Aorta (tissue), 5 donors: ENCODE results near the gene ZP1. TPM values are rescaled to one million over a fixed set of nuclear protein-coding genes. Genes with fewer than 3 reads are reported as not detected.

Source experiments
- ATAC-seq: fragments of 200-7000 bp; cut with Tn5 transposase; one replicate; pipeline ENCODE4 v1.9.1; 2022; ENCODE audit warnings: moderate library complexity; ENCODE audit not compliant: low FRiP score
- DNase-seq, 2 donors: peaks; one replicate each; pipeline ENCODE4 v3.0.0-alpha.2; 2020
- H3K27ac ChIP-seq, 2 donors: one replicate each; pipeline ENCODE4 v1.5.1; 2013; ENCODE audit warnings: low read length in 2 of 2, mild to moderate bottlenecking in 2 of 2, moderate library complexity in 2 of 2, control low read depth in 1 of 2, inconsistent platforms in 1 of 2, low read depth in 1 of 2
- H3K27me3 ChIP-seq, 2 donors: one replicate each; pipeline ENCODE4 v1.6.1; 2013; ENCODE audit warnings: control low read depth in 1 of 2, low read length in 1 of 2, mild to moderate bottlenecking in 1 of 2, moderate library complexity in 1 of 2; ENCODE audit not compliant: insufficient read depth in 2 of 2, control insufficient read depth in 1 of 2
- H3K36me3 ChIP-seq, 2 donors: one replicate each; pipeline ENCODE4 v1.6.1; 2013; ENCODE audit warnings: control low read depth in 1 of 2, low read length in 1 of 2, mild to moderate bottlenecking in 1 of 2; ENCODE audit not compliant: insufficient read depth in 2 of 2, control insufficient read depth in 1 of 2
- H3K4me1 ChIP-seq, 2 donors: one replicate each; pipeline ENCODE4 v1.6.1; 2013; ENCODE audit warnings: low read length in 2 of 2, control low read depth in 1 of 2, mild to moderate bottlenecking in 1 of 2, moderate library complexity in 1 of 2; ENCODE audit not compliant: insufficient read depth in 2 of 2, control insufficient read depth in 1 of 2
- H3K4me3 ChIP-seq, 2 donors: one replicate each; pipeline ENCODE4 v1.5.1; 2013; ENCODE audit warnings: low read length in 2 of 2, control low read depth in 1 of 2, mild to moderate bottlenecking in 1 of 2
- H3K9me3 ChIP-seq: one replicate; pipeline ENCODE4 v1.6.1; 2013; ENCODE audit warnings: mild to moderate bottlenecking, low read length; ENCODE audit not compliant: control insufficient read depth
- WGBS, 2 donors: extraction: QIAGEN DNeasy Blood & Tissue Kit; methylation state at CpG; one replicate each; pipeline ENCODE4 v1.1.7; 2013; 5-methylcytosine and 5-hydroxymethylcytosine counted together
- intact Hi-C, 2 donors: fragments of 100-400 bp; cut with DNase I; formaldehyde crosslinking; loops; one replicate each; pipeline versions ENCODE4 v1.14.2 to v1.15.0; 2022
- polyA plus RNA-seq, 2 donors: library from polyadenylated mRNA; stranded (reverse); fragments of 200-250 nt; gene quantifications; one replicate each; pipeline ENCODE4 v1.2.3, GENCODE V29; 2013
- total RNA-seq, 2 donors: library from RNA; stranded (reverse); fragmentation: NEBNext Ultra II Directional; extraction: Animal tissue kit (Norgen Biotek cat#: 25700); gene quantifications; one replicate each; pipeline ENCODE4 v1.2.1, GENCODE V29; 2021
- donor health status: healthy with polysubstance abuse.
- donor health status: Bipolar disorder and iron deficiency.
- donor health status: DM: no; HTN: no; CAD: no.
- donor health status: DM: no; HTN: no; CAD: no.
- donor health status: DM: yes; HTN: yes; CAD: no.

The ZP1 gene
- total and polyA plus RNA-seq, 4 donors: not detected

GRCh38 chr11:60895687-60896086 is 28.3 kb downstream of the ZP1 start:
- Histone ChIP-seq H3K4me3 (no peak overlapping the region), H3K27ac (no peak overlapping the region), H3K4me1 (no peaks in the 10 kb centered on the region), H3K27me3 (no peaks in the 10 kb centered on the region), H3K36me3 (peaks cover 6 to 18% of the 10 kb centered on the region in 2 donors), H3K9me3 (no peaks in the 10 kb centered on the region)
- DNase-seq (no peak), ATAC-seq (no peak)
- WGBS, 2 donors: 85 to 86% methylated on average over 5 of the region's 5 CpGs
- intact Hi-C loops: loop anchor here in 1 of 2 donors (5.0 kb wide), 1 partner anchor 118 kb away; no protein-coding TSS in a partner anchor

GRCh38 chr11:60897496-60897895 is 30.2 kb downstream of the ZP1 start:
- peaks cover 6 to 18% of the 10 kb centered on the region in 2 donors for H3K36me3 ChIP-seq
- WGBS, 2 donors: 89 to 96% methylated on average over 4 of the region's 4 CpGs

GRCh38 chr11:60899046-60899936 is 31.9 kb downstream of the ZP1 start:
- H3K4me3 ChIP-seq: no peak overlapping the region
- H3K27me3 ChIP-seq: no peaks in the 10 kb centered on the region
- H3K36me3 ChIP-seq: peaks cover 6 to 20% of the 10 kb centered on the region in 2 donors
- ATAC-seq (peak; percentile 82), DNase-seq (no peak)
- 58 to 61% methylated on average over 12 of the region's 12 CpGs for WGBS, 2 donors
- H3K9me3 ChIP-seq: no peaks in the 10 kb centered on the region
- no peak overlapping the region for H3K27ac ChIP-seq
- no peaks in the 10 kb centered on the region for H3K4me1 ChIP-seq
- intact Hi-C loops: loop anchor here (1.0 to 5.0 kb wide), 2 partner anchors 68 to 122 kb away; no protein-coding TSS in a partner anchor

More at GRCh38 chr11:60897496-60897895, 30.2 kb downstream of the ZP1 start:
- H3K4me1 ChIP-seq: no peaks in the 10 kb centered on the region
- DNase-seq: no peak
- ATAC-seq: no peak
- intact Hi-C loops: loop anchor here in 1 of 2 donors (5.0 kb wide), 1 partner anchor 120 kb away; no protein-coding TSS in a partner anchor
- no peaks in the 10 kb centered on the region for H3K9me3 ChIP-seq
- no peak overlapping the region for H3K27ac ChIP-seq
- no peak overlapping the region for H3K4me3 ChIP-seq
- H3K27me3 ChIP-seq: no peaks in the 10 kb centered on the region

- DNase-seq (no peak), ATAC-seq (no peak)
- no peaks in the 10 kb centered on the region for H3K4me1 ChIP-seq
- no peaks in the 10 kb centered on the region for H3K27me3 ChIP-seq
- H3K4me3 ChIP-seq: no peak overlapping the region
- peaks cover 6 to 20% of the 10 kb centered on the region in 2 donors for H3K36me3 ChIP-seq
- H3K27ac ChIP-seq: no peak overlapping the region
- 70 to 77% methylated on average over 4 of the region's 4 CpGs for WGBS, 2 donors
- intact Hi-C loops: loop anchor here (1.0 to 5.0 kb wide), 2 partner anchors 69 to 123 kb away; no protein-coding TSS in a partner anchor
- H3K9me3 ChIP-seq: no peaks in the 10 kb centered on the region
These were observed 32.6 kb downstream of the ZP1 start for GRCh38 chr11:60899977-60900376.

- Histone ChIP-seq H3K4me3 (no peak overlapping the region), H3K9me3 (no peaks in the 10 kb centered on the region), H3K27ac (no peak overlapping the region), H3K27me3 (no peaks in the 10 kb centered on the region), H3K4me1 (no peaks in the 10 kb centered on the region), H3K36me3 (peaks cover 6 to 20% of the 10 kb centered on the region in 2 donors)
- intact Hi-C loops: loop anchor here in 1 of 2 donors (5.0 kb wide), 1 partner anchor 124 kb away; no protein-coding TSS in a partner anchor
- WGBS, 2 donors: 67 to 71% methylated on average over 13 of the region's 13 CpGs
- ATAC-seq (no peak), DNase-seq (no peak)
These were observed 33.5 kb downstream of the ZP1 start for GRCh38 chr11:60900673-60901404.

- ATAC-seq: no peak
- WGBS, 2 donors: 84 to 86% methylated on average over 11 of the region's 11 CpGs
- H3K4me3 ChIP-seq: no peak overlapping the region
These were observed 35.3 kb downstream of the ZP1 start for GRCh38 chr11:60902625-60903024.

GRCh38 chr11:60905047-60905446 is 37.7 kb downstream of the ZP1 start:
- no peak for ATAC-seq
- H3K4me1 ChIP-seq: no peaks in the 10 kb centered on the region
- H3K27ac ChIP-seq: no peak overlapping the region
- H3K36me3 ChIP-seq: peaks cover 3 to 4% of the 10 kb centered on the region in 2 donors
- H3K27me3 ChIP-seq: no peaks in the 10 kb centered on the region
- DNase-seq: no peak
- 54 to 55% methylated on average over 6 of the region's 6 CpGs for WGBS, 2 donors
- H3K9me3 ChIP-seq: no peaks in the 10 kb centered on the region
- intact Hi-C loops: loop anchor here (5.0 kb wide), 1 partner anchor 63 kb away; the partner anchor contains the start of gene CCDC86 (in 2 of the 2)
- H3K4me3 ChIP-seq: no peak overlapping the region

More at GRCh38 chr11:60902625-60903024, 35.3 kb downstream of the ZP1 start:
- Histone ChIP-seq H3K27ac (no peak overlapping the region), H3K27me3 (no peaks in the 10 kb centered on the region), H3K4me1 (no peaks in the 10 kb centered on the region), H3K9me3 (no peaks in the 10 kb centered on the region), H3K36me3 (peaks cover 4 to 13% of the 10 kb centered on the region in 2 donors)
- intact Hi-C loops: loop anchor here in 1 of 2 donors (5.0 kb wide), 1 partner anchor 125 kb away; no protein-coding TSS in a partner anchor
- DNase-seq: no peak

- ATAC-seq: no peak
These were observed 38.3 kb downstream of the ZP1 start for GRCh38 chr11:60905551-60906113.

More at GRCh38 chr11:60905551-60906113, 38.3 kb downstream of the ZP1 start:
- DNase-seq: no peak
- Histone ChIP-seq H3K27ac (peak overlapping the region; percentile 80 to 93), H3K4me1 (no peaks in the 10 kb centered on the region), H3K36me3 (peaks cover 0 to 1% of the 10 kb centered on the region in 2 donors), H3K27me3 (no peaks in the 10 kb centered on the region), H3K4me3 (peak overlapping the region; percentile 93), H3K9me3 (no peaks in the 10 kb centered on the region)
- WGBS, 2 donors: 7 to 8% methylated on average over 16 of the region's 16 CpGs
- intact Hi-C loops: loop anchor here (5.0 kb wide), 1 partner anchor 63 kb away; the partner anchor contains the start of gene CCDC86 (in 2 of the 2)
